Stomach (tissue), 9 donors: Measurements from ENCODE around the gene KCTD17. TPM values are rescaled to one million over a fixed set of nuclear protein-coding genes. Genes with fewer than 3 reads are reported as not detected.

Experiments
- DNase-seq, 2 donors: peaks; one replicate each; pipeline versions ENCODE4 v3.0.0 to v3.0.0-alpha.2; 2013 to 2019
- H3K27ac ChIP-seq, 5 donors: fragments of 200-600 bp in 4 of 5; sonication (generic) in 4 of 5; one replicate each; pipeline ENCODE4 v1.5.1; 2013 to 2019; ENCODE audit warnings: mild to moderate bottlenecking in 1 of 5, moderate library complexity in 1 of 5
- H3K27me3 ChIP-seq, 3 donors: fragments of 200-600 bp; sonication (generic); one replicate each; pipeline ENCODE4 v1.5.1; 2017 to 2019; ENCODE audit warnings: mixed run types in 1 of 3
- H3K36me3 ChIP-seq, 4 donors: fragments of 200-600 bp; sonication (generic); 1 replicate in 3 of 4; 2 replicates in 1 of 4; pipeline ENCODE4 v1.5.1; 2016 to 2019
- H3K4me1 ChIP-seq, 4 donors: fragments of 200-600 bp; sonication (generic); one replicate each; pipeline ENCODE4 v1.5.1; 2016 to 2019
- H3K4me3 ChIP-seq, 4 donors: fragments of 200-600 bp; sonication (generic) in 3 of 4; one replicate each; pipeline ENCODE4 v1.5.1; 2016 to 2019; ENCODE audit warnings: mild to moderate bottlenecking in 1 of 4
- H3K9me3 ChIP-seq, 4 donors: fragments of 200-600 bp; sonication (generic); one replicate each; pipeline ENCODE4 v1.5.1; 2016 to 2019
- CTCF ChIP-seq, 7 experiments: fragments of 450-650 bp in 4 of 7; fragments of 200-600 bp in 3 of 7; sonication (generic) in 3 of 7; IDR thresholded peaks; one replicate each; pipeline ENCODE4 v1.5.1; 2016 to 2019; ENCODE audit warnings: antibody characterized with exemption in 7 of 7, control low read depth in 2 of 7, mild to moderate bottlenecking in 1 of 7
- EP300 ChIP-seq: sonication (generic); formaldehyde crosslinking; IDR thresholded peaks from one replicate; pipeline ENCODE4 v1.6.1; 2017; ENCODE audit warnings: antibody characterized with exemption
- POLR2A ChIP-seq, 4 donors: fragments of 450-650 bp; IDR thresholded peaks; one replicate each; pipeline ENCODE4 v1.6.1; 2016; ENCODE audit warnings: antibody characterized with exemption in 4 of 4, control low read depth in 2 of 4, mild to moderate bottlenecking in 1 of 4, moderate library complexity in 1 of 4
- POLR2AphosphoS5 ChIP-seq, 3 donors: sonication (generic); formaldehyde crosslinking; IDR thresholded peaks; one replicate each; pipeline ENCODE4 v1.6.1; 2016; ENCODE audit warnings: antibody characterized with exemption in 3 of 3
- WGBS, 5 donors: extraction: QIAGEN DNeasy Blood & Tissue Kit in 3 of 5; methylation state at CpG; one replicate each; pipeline versions ENCODE4 v1.1.5 to v1.1.7; 2013 to 2018; 5-methylcytosine and 5-hydroxymethylcytosine counted together
- intact Hi-C: fragments of 100-400 bp; cut with DNase I; formaldehyde crosslinking; loops from one replicate; pipeline ENCODE4 v1.15.1; 2023; ENCODE audit warnings: low total_unique reads
- polyA plus RNA-seq, 3 donors: library from polyadenylated mRNA; stranded (reverse); fragments of 200-250 nt; gene quantifications; one replicate each; pipeline ENCODE4 v1.2.3, GENCODE V29; 2013
- total RNA-seq, 5 donors: library from RNA; depleted of rRNA; stranded (reverse); fragments of >200 nt; gene quantifications; one replicate each; pipeline versions ENCODE4 v1.1.0 to v1.2.3, GENCODE V29; 2014 to 2016
- donor health status: healthy with polysubstance abuse.
- donor health status: Bipolar disorder and iron deficiency.
- donor health status: healthy.

Gene KCTD17
- total and polyA plus RNA-seq, 8 donors = 1.8 to 82.8 (median 9.2) TPM

GRCh38 chr22:37092997-37093396, 41.5 kb downstream of the KCTD17 start:
- intact Hi-C loops = no loop called here
- Histone ChIP-seq H3K4me1 (no peaks in the 10 kb centered on the region), H3K27me3 (peaks cover 0 to 81% (median 17%) of the 10 kb centered on the region in 3 donors), H3K4me3 (no peak overlapping the region), H3K36me3 (no peaks in the 10 kb centered on the region), H3K9me3 (no peaks in the 10 kb centered on the region), H3K27ac (no peak overlapping the region)
- no peak for DNase-seq
- 50 to 73% (median 67%) methylated on average over 6 of the region's 6 CpGs for WGBS, 5 donors
- TF ChIP-seq POLR2A (IDR thresholded peaks at IDR 0.05) = no peak
- TF ChIP-seq CTCF (IDR thresholded peaks at IDR 0.05) = no peak
- TF ChIP-seq EP300 = no peak
- no peak for TF ChIP-seq POLR2AphosphoS5 (IDR thresholded peaks at IDR 0.05)

DNA sequence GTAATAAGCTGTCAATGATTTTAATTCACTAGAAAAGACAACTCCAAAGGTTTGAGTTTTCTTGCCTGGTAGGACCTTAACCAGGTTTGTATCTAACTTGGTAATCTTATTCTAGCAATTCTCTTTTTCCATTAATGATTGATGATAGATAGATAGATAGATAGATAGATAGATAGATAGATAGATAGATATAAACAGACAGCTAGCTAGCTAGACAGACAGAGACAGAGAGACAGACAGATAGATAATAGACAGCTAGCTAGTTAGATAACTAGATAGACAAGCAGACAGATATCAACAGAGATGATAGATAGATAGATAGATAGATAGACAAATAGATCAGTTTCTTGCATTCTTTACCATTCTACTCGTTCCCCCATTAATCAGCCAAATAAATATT, 42.7 kb downstream of the KCTD17 start:
- Histone ChIP-seq H3K36me3 (no peaks in the 10 kb centered on the region), H3K4me3 (no peak overlapping the region), H3K27me3 (peaks cover 0 to 78% (median 18%) of the 10 kb centered on the region in 3 donors), H3K4me1 (no peaks in the 10 kb centered on the region), H3K9me3 (no peaks in the 10 kb centered on the region), H3K27ac (no peak overlapping the region)
- DNase-seq = no peak
- WGBS, 5 donors = 29 to 54% (median 31%) methylated on average over 1 of the region's 1 CpG
- no peak for TF ChIP-seq POLR2A (IDR thresholded peaks at IDR 0.05)
- no peak for TF ChIP-seq CTCF (IDR thresholded peaks at IDR 0.05)
- TF ChIP-seq POLR2AphosphoS5 (IDR thresholded peaks at IDR 0.05) = no peak
- no peak for TF ChIP-seq EP300
- intact Hi-C loops = no loop called here

GRCh38 chr22:37095113-37095512, 43.6 kb downstream of the KCTD17 start:
- no peak overlapping the region for H3K27ac ChIP-seq
- H3K27me3 ChIP-seq = peaks cover 0 to 71% (median 12%) of the 10 kb centered on the region in 3 donors
- TF ChIP-seq POLR2A (IDR thresholded peaks at IDR 0.05) (no peak), CTCF (IDR thresholded peaks at IDR 0.05) (no peak), EP300 (no peak), POLR2AphosphoS5 (IDR thresholded peaks at IDR 0.05) (no peak)
- no peaks in the 10 kb centered on the region for H3K36me3 ChIP-seq
- no peak for DNase-seq
- H3K9me3 ChIP-seq = no peaks in the 10 kb centered on the region
- H3K4me1 ChIP-seq = no peaks in the 10 kb centered on the region
- WGBS, 5 donors = 72 to 82% (median 74%) methylated on average over 11 of the region's 11 CpGs
- intact Hi-C loops = no loop called here
- no peak overlapping the region for H3K4me3 ChIP-seq

DNA sequence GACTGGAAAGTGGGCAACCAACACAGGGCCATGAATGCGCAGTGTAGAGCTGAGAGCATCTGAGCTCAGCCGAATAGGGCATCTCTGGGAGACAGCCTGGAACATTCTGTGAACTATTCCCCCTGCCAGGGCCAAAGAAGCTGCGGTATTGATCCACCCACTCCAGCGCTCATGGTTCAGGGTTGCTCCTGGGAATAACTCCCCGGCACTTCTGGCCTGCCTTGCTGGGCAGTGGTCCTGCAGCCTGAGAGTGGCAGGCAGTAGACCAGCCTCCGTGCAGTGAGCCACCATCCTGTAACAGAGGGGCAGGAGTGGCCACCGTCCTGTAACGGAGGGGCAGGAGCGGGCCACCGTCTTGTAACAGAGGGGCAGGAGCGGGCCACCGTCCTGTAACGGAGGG, 45.8 kb downstream of the KCTD17 start:
- intact Hi-C loops = no loop called here
- DNase-seq = no peak
- Histone ChIP-seq H3K4me3 (no peak overlapping the region), H3K9me3 (no peaks in the 10 kb centered on the region), H3K27me3 (peaks cover 0 to 64% (median 10%) of the 10 kb centered on the region in 3 donors), H3K27ac (no peak overlapping the region), H3K4me1 (no peaks in the 10 kb centered on the region), H3K36me3 (no peaks in the 10 kb centered on the region)
- 69 to 88% (median 82%) methylated on average over 8 to 13 of the region's 13 CpGs for WGBS, 5 donors
- TF ChIP-seq EP300 (no peak), CTCF (IDR thresholded peaks at IDR 0.05) (no peak), POLR2A (IDR thresholded peaks at IDR 0.05) (no peak), POLR2AphosphoS5 (IDR thresholded peaks at IDR 0.05) (no peak)
